Fibroblast of lung (primary cell): Measurements from ENCODE around the gene PIP5KL1. TPM values are rescaled to one million over a fixed set of nuclear protein-coding genes. Genes with fewer than 3 reads are reported as not detected.

Source experiments
- DNase-seq, 2 donors: peaks; one replicate each; pipeline versions ENCODE4 v3.0.0 to v3.0.0-alpha.2; 2010; ENCODE audit warnings: low read depth in 2 of 2
- H2AFZ ChIP-seq: 2 replicates; pipeline ENCODE4 v1.5.1; 2012; ENCODE audit warnings: low read length, control low read depth, inconsistent platforms
- H3K27ac ChIP-seq: 2 replicates; pipeline ENCODE4 v1.5.1; 2011; ENCODE audit warnings: low read length, control low read depth; ENCODE audit not compliant: insufficient read depth
- H3K27me3 ChIP-seq: 2 replicates; pipeline ENCODE4 v1.5.1; 2011; ENCODE audit warnings: mild to moderate bottlenecking, low read length; ENCODE audit not compliant: control insufficient read depth, insufficient read depth
- H3K36me3 ChIP-seq: 2 replicates; pipeline ENCODE4 v1.5.1; 2011; ENCODE audit warnings: low read length; ENCODE audit not compliant: control insufficient read depth, insufficient read depth
- H3K4me1 ChIP-seq: 2 replicates; pipeline ENCODE4 v1.5.1; 2011; ENCODE audit warnings: low read length; ENCODE audit not compliant: control insufficient read depth, insufficient read depth; ENCODE audit errors: extremely low read depth
- H3K4me2 ChIP-seq: 2 replicates; pipeline ENCODE4 v1.5.1; 2011; ENCODE audit warnings: low read length, control low read depth; ENCODE audit not compliant: insufficient read depth; ENCODE audit errors: extremely low read depth
- H3K4me3 ChIP-seq, 4 experiments: fragments of 200-600 bp in 1 of 4; sonication (generic) in 1 of 4; replicated peaks in 1 of 4; 2 replicates each; pipeline ENCODE4 v1.5.1; 2011 to 2016; ENCODE audit warnings: low read length in 4 of 4, low read depth in 3 of 4, mild to moderate bottlenecking in 3 of 4, control low read depth in 2 of 4, inconsistent platforms in 1 of 4, mixed read lengths in 1 of 4; ENCODE audit not compliant: insufficient read depth in 1 of 4; ENCODE audit errors: control extremely low read depth in 1 of 4
- H3K79me2 ChIP-seq: 2 replicates; pipeline ENCODE4 v1.5.1; 2012; ENCODE audit warnings: mild to moderate bottlenecking, low read length, inconsistent platforms; ENCODE audit not compliant: control insufficient read depth, insufficient read depth
- H3K9ac ChIP-seq: 2 replicates; pipeline ENCODE4 v1.5.1; 2011; ENCODE audit warnings: mild to moderate bottlenecking, low read length, control low read depth; ENCODE audit not compliant: insufficient read depth
- H3K9me3 ChIP-seq: 2 replicates; pipeline ENCODE4 v1.5.1; 2012; ENCODE audit warnings: low read depth, low read length; ENCODE audit not compliant: control insufficient read depth, insufficient read depth
- H4K20me1 ChIP-seq: 2 replicates; pipeline ENCODE4 v1.5.1; 2011; ENCODE audit warnings: low read length; ENCODE audit not compliant: control insufficient read depth, insufficient read depth; ENCODE audit errors: extremely low read depth
- EZH2 ChIP-seq: IDR thresholded peaks from 2 replicates; pipeline ENCODE4 v1.5.1; 2012; ENCODE audit warnings: low read length, control low read depth, mild to moderate bottlenecking; ENCODE audit errors: missing control alignments
- polyA plus RNA-seq, 2 donors: library from polyadenylated mRNA; depleted of rRNA in 1 of 2; stranded (reverse) in 1 of 2; unstranded in 1 of 2; fragments of >200 nt; gene quantifications; 2 replicates each; pipeline ENCODE4 v1.2.1, GENCODE V29; 2011 to 2012; ENCODE audit warnings: missing spikeins in 1 of 2
- total RNA-seq: library from RNA; depleted of rRNA; stranded (reverse); fragments of >200 nt; gene quantifications from 2 replicates; pipeline ENCODE4 v1.2.1, GENCODE V29; 2014
- TF ChIP-seq, protein P1 (sequence below), 2 donors: IDR thresholded peaks in 1 of 2; conservative IDR thresholded peaks in 1 of 2; 1 replicate in 1 of 2; 2 replicates in 1 of 2; pipeline ENCODE4 v1.5.1; 2011 to 2012; ENCODE audit warnings: low read length in 2 of 2, control low read depth in 1 of 2, inconsistent platforms in 1 of 2, low read depth in 1 of 2, mild to moderate bottlenecking in 1 of 2

The PIP5KL1 gene
- total and polyA plus RNA-seq, 2 donors (not counting 1 experiment from before 2014, with no cell fraction given), result 1.9 to 2.5 TPM

DNA sequence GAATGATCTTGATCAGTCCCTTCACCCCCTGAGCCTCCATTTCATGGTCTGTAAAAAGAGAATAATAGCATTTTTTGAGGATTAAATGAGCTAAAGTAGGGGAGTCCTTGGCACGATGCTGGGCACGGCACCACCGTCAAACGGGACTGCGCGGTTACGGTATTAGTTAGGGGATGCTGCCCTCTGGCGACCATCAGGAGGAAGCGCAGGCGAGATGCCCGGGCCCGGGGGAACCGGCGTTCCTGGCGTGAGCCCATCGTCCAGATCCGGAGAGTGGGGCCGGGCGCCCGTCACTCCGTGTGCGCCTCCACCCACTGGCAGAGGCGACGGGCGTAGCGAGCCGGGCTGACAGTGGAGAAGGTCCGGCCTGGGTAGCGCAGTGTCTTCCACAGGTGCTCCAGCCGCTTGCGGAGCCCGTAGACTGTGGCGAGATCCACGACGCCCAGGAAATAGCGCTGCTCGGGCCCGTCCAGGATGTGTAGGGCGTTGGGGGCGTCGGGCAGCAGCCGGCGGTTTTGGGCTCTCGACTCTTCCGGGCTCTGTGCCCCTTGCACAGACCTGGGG is 8.9 kb downstream of the PIP5KL1 start:
- H3K36me3 ChIP-seq, result no peaks in the 10 kb centered on the region
- H3K27me3 ChIP-seq, result no peaks in the 10 kb centered on the region
- no peak for TF ChIP-seq EZH2
- TF ChIP-seq, protein P1, sequence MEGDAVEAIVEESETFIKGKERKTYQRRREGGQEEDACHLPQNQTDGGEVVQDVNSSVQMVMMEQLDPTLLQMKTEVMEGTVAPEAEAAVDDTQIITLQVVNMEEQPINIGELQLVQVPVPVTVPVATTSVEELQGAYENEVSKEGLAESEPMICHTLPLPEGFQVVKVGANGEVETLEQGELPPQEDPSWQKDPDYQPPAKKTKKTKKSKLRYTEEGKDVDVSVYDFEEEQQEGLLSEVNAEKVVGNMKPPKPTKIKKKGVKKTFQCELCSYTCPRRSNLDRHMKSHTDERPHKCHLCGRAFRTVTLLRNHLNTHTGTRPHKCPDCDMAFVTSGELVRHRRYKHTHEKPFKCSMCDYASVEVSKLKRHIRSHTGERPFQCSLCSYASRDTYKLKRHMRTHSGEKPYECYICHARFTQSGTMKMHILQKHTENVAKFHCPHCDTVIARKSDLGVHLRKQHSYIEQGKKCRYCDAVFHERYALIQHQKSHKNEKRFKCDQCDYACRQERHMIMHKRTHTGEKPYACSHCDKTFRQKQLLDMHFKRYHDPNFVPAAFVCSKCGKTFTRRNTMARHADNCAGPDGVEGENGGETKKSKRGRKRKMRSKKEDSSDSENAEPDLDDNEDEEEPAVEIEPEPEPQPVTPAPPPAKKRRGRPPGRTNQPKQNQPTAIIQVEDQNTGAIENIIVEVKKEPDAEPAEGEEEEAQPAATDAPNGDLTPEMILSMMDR (conservative IDR thresholded peaks at IDR 0.05 in 1 of 2, IDR thresholded peaks at IDR 0.05 in 1 of 2; ENCODE audit: low read depth in 1 of 2, low read length in 2 of 2), result peak; percentile 64 to 79
- H3K79me2 ChIP-seq, result no peaks in the 10 kb centered on the region
- H3K9me3 ChIP-seq, result no peaks in the 10 kb centered on the region
- H2AFZ ChIP-seq, result no peak overlapping the region
- DNase-seq, result peak in 1 of 2 donors; percentile 55
- no peak overlapping the region for H3K27ac ChIP-seq
- peak overlapping the region; percentile 32 for H3K9ac ChIP-seq
- H4K20me1 ChIP-seq, result no peaks in the 10 kb centered on the region
- peak overlapping the region; percentile 92 for H3K4me2 ChIP-seq
- peaks cover 35% of the 10 kb centered on the region for H3K4me1 ChIP-seq
- H3K4me3 ChIP-seq, result peak overlapping the region in 2 of 4 experiments; percentile 17 to 38

- peaks cover 5% of the 10 kb centered on the region for H3K79me2 ChIP-seq
- no peak overlapping the region for H2AFZ ChIP-seq
- H4K20me1 ChIP-seq, result no peaks in the 10 kb centered on the region
- H3K27ac ChIP-seq, result no peak overlapping the region
- TF ChIP-seq EZH2, result no peak
- TF ChIP-seq, protein P1 (conservative IDR thresholded peaks at IDR 0.05 in 1 of 2, IDR thresholded peaks at IDR 0.05 in 1 of 2; ENCODE audit: low read depth in 1 of 2, low read length in 2 of 2), result no peak
- H3K4me3 ChIP-seq, result no peak overlapping the region
- H3K4me2 ChIP-seq, result no peak overlapping the region
- H3K36me3 ChIP-seq, result no peaks in the 10 kb centered on the region
- peaks cover 37% of the 10 kb centered on the region for H3K4me1 ChIP-seq
- H3K9ac ChIP-seq, result no peak overlapping the region
- no peaks in the 10 kb centered on the region for H3K27me3 ChIP-seq
- no peaks in the 10 kb centered on the region for H3K9me3 ChIP-seq
- DNase-seq, result no peak
Measured at GRCh38 chr9:127920794-127921193, 9.8 kb downstream of the PIP5KL1 start.

DNA sequence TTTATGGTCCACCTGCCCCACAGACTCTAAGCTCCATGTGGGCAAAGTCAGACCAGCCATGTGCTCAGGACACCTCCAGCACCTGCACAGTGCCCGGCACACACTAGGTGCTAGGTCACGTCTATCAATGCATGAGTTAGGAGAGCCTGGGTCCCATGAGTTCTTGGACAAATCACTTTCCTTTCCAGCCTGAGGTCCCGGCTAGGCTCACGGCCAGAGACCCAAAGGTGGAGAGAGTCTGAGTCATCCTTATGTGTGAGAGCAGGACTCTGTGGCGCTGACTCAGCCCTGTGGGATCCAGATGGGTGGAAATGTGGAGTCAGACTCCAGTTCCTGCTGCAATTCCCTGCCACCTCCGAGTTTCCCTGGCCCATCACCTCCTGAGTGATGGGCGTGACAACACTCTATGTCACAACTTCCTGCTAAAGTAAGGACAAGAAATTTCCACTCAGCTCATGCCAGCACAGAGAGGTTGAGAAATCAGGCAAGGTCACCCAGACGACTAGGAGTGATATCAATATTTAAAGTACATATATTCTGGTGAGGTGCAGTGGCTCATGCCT is 11.2 kb downstream of the PIP5KL1 start:
- Histone ChIP-seq H3K4me2 (peak overlapping the region; percentile 45), H2AFZ (no peak overlapping the region), H3K9me3 (no peaks in the 10 kb centered on the region), H3K27ac (peak overlapping the region; percentile 82), H3K9ac (no peak overlapping the region), H3K27me3 (no peaks in the 10 kb centered on the region), H3K4me1 (peaks cover 41% of the 10 kb centered on the region), H3K79me2 (peaks cover 5% of the 10 kb centered on the region), H3K36me3 (peaks cover 2% of the 10 kb centered on the region), H4K20me1 (no peaks in the 10 kb centered on the region), H3K4me3 (no peak overlapping the region)
- peak; percentile 98 to 99 for DNase-seq
- TF ChIP-seq, protein P1 (conservative IDR thresholded peaks at IDR 0.05 in 1 of 2, IDR thresholded peaks at IDR 0.05 in 1 of 2; ENCODE audit: low read depth in 1 of 2, low read length in 2 of 2), result no peak
- TF ChIP-seq EZH2, result no peak
